Coronary artery (tissue), 2 donors: ENCODE data around the gene FER.
"Not testable (repeated sequence)": the region's sequence is repeated elsewhere in the genome, so short reads cannot be mapped to it uniquely, and the experiment has no call there.

ENCODE experiments used
- DNase-seq: peaks from one replicate; pipeline ENCODE4 v3.0.0-alpha.2; 2017; ENCODE audit warnings: low spot score
- H3K27ac ChIP-seq, 2 donors: fragments of 200-600 bp; sonication (generic); one replicate each; pipeline ENCODE4 v1.5.1; 2016 to 2019
- H3K4me3 ChIP-seq: fragments of 200-600 bp; sonication (generic); 2 replicates; pipeline ENCODE4 v1.5.1; 2016; ENCODE audit warnings: mild to moderate bottlenecking, moderate library complexity
- CTCF ChIP-seq: fragments of 200-600 bp; sonication (generic); IDR thresholded peaks from one replicate; pipeline ENCODE4 v1.5.1; 2019; ENCODE audit warnings: antibody characterized with exemption

FER gene

DNA sequence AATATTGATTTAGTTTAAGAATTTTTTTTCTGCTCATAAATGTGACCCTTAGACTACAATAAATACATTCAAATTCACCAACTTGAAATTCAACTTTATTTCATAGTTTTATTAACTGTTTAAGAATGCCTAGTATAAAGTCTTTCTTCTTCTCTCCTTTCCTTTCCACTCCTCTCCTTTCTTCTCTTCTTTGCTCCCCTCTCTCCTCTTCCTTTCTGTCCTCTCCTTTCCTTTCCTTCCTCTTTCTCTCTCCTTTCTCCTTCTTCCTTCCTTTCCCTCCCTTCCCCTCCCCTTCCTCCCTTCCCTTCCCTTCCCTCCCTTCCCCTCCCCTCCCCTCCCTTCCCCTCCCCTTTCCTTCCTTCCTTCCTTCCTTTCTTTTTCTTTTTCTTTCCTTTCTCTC is 150.6 kb downstream of the FER start:
- no peak for DNase-seq
- TF ChIP-seq CTCF, result no peak
- Histone ChIP-seq H3K4me3 (no peak overlapping the region), H3K27ac (no peak overlapping the region)

GRCh38 chr5:108898707-108899106 is 151.0 kb downstream of the FER start:
- H3K27ac ChIP-seq, result no peak overlapping the region
- TF ChIP-seq CTCF, result no peak
- no peak for DNase-seq
- no peak overlapping the region for H3K4me3 ChIP-seq

- H3K4me3 ChIP-seq, DNase-seq, H3K27ac ChIP-seq: not testable (repeated sequence)
Measured at GRCh38 chr5:108899244-108899643, 151.5 kb downstream of the FER start.

DNA sequence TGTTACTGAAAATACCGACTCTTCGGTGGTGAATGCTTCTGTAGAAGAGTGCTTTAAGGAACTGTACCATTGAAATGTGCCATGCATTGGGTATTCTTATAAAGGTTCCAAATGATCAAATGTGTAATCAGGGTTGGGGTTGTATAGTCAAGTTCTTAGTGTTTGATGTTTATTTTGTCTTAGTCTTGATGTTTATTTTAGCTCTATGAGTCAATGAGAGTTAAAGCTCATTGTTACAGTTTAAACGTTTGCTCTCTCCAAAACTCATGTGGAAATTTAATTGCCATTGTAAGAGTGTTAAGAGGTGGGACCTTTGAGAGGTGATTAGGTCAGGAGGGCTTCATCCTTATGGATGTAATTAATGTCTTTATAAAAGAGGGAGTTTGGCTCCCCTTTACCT is 153.0 kb downstream of the FER start:
- no peak overlapping the region for H3K27ac ChIP-seq
- no peak for DNase-seq
- H3K4me3 ChIP-seq, result no peak overlapping the region
- no peak for TF ChIP-seq CTCF

GRCh38 chr5:108905805-108906204 is 158.1 kb downstream of the FER start:
- DNase-seq, result no peak
- TF ChIP-seq CTCF, result no peak
- Histone ChIP-seq H3K4me3 (no peak overlapping the region), H3K27ac (no peak overlapping the region)

- no peak for TF ChIP-seq CTCF
- no peak for DNase-seq
- no peak overlapping the region for H3K4me3 ChIP-seq
- no peak overlapping the region for H3K27ac ChIP-seq
Measured at GRCh38 chr5:108910627-108911026, 162.9 kb downstream of the FER start.

DNA sequence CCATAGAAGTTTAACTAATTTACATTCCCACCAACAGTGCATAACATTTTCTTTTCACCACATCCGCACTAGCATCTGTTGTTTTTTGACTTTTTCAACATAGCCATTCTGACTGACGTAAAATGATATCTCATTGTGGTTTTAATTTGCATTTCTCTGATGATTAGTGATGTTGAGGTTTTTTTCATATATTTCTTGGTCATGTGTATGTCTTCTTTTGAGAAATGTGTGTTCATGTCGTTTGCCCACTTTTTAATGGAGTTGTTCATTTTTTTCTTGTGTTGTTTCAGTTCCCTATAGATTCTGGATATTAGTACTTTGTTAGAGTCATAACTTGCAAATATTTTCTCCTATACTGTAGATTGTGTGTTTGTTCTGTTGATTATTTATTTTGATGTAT is 163.4 kb downstream of the FER start:
- no peak for DNase-seq
- TF ChIP-seq CTCF, result no peak
- Histone ChIP-seq H3K27ac (no peak overlapping the region), H3K4me3 (no peak overlapping the region)

DNA sequence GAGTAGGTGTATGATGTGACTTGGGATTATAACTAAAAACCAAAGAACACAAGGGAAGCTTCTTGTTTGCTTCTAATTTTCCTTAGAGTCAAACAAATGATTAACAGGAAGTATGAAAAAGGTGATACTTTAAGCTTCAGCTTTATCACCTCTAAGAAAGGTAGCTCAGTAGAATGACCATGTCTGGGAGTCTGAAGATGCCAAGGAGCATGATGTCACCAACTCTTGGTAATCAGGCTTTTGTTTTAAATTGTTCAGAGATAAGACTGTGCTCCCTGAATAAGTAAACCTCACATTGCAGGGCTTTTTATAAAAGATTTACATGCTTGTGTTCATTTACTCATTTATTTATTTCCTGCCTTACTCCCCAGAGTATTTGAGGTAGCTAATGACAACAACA is 169.9 kb downstream of the FER start:
- H3K27ac ChIP-seq, result no peak overlapping the region
- DNase-seq, result no peak
- TF ChIP-seq CTCF, result no peak
- H3K4me3 ChIP-seq, result no peak overlapping the region
